Naive thymus-derived CD4-positive, alpha-beta T cell (primary cell): ENCODE data around the gene TMEM187. TPM values are rescaled to one million over a fixed set of nuclear protein-coding genes. Genes with fewer than 3 reads are reported as not detected.

ENCODE experiments used
- ATAC-seq: fragments of 150-1000 bp; cut with Tn5 transposase; 2 replicates; pipeline ENCODE4 v1.10.0; 2021; ENCODE audit warnings: mild to moderate bottlenecking, moderate library complexity
- CTCF ChIA-PET: fragments of 350-600 bp; sonication (Branson Sonifier 250); formaldehyde crosslinking; loops from one replicate; lab custom pipeline; 2021; ENCODE audit warnings: antibody characterized with exemption; lab: Charles Lee
- POLR2A ChIA-PET: fragments of 350-600 bp; sonication (Branson Sonifier 250); formaldehyde crosslinking; loops from one replicate; lab custom pipeline; 2021; ENCODE audit warnings: antibody characterized with exemption, inconsistent platforms; lab: Charles Lee
- DNase-seq, 9 donors: peaks; one replicate each; pipeline versions ENCODE4 v3.0.0 to v3.0.0-alpha.2; 2020 to 2022; ENCODE audit warnings: mixed read lengths in 1 of 9
- H3K27ac ChIP-seq: one replicate; pipeline ENCODE4 v1.7.0; 2013; ENCODE audit warnings: mild to moderate bottlenecking, low read depth, low read length, moderate library complexity
- H3K27me3 ChIP-seq, 2 donors: one replicate each; pipeline ENCODE4 v1.7.0; 2013; ENCODE audit warnings: low read length in 2 of 2, mild to moderate bottlenecking in 2 of 2, moderate library complexity in 2 of 2; ENCODE audit not compliant: control insufficient read depth in 2 of 2, insufficient read depth in 2 of 2
- H3K36me3 ChIP-seq, 3 experiments: 1 replicate in 2 of 3; 2 replicates in 1 of 3; pipeline ENCODE4 v1.7.0; 2013; ENCODE audit warnings: low read length in 3 of 3, mild to moderate bottlenecking in 3 of 3, moderate library complexity in 1 of 3; ENCODE audit not compliant: insufficient read depth in 3 of 3, control insufficient read depth in 2 of 3
- H3K4me1 ChIP-seq, 2 donors: one replicate each; pipeline ENCODE4 v1.7.0; 2013; ENCODE audit warnings: low read length in 2 of 2, mild to moderate bottlenecking in 2 of 2, moderate library complexity in 1 of 2; ENCODE audit not compliant: control insufficient read depth in 2 of 2, insufficient read depth in 2 of 2
- H3K4me3 ChIP-seq: 2 replicates; pipeline ENCODE4 v1.7.0; 2013; ENCODE audit warnings: mild to moderate bottlenecking, low read length
- H3K9me3 ChIP-seq, 3 experiments: 1 replicate in 2 of 3; 2 replicates in 1 of 3; pipeline ENCODE4 v1.7.0; 2013; ENCODE audit warnings: low read length in 3 of 3; ENCODE audit not compliant: control insufficient read depth in 2 of 3
- H3K27ac Mint-ChIP-seq, 9 donors: one replicate each; pipeline ENCODE4 v1.8.0; 2020 to 2022; ENCODE audit warnings: mixed read lengths in 9 of 9, mild to moderate bottlenecking in 8 of 9, moderate library complexity in 5 of 9, inconsistent platforms in 2 of 9
- H3K27me3 Mint-ChIP-seq, 5 donors: one replicate each; pipeline ENCODE4 v1.8.0; 2021 to 2022; ENCODE audit warnings: mixed read lengths in 5 of 5, mild to moderate bottlenecking in 1 of 5
- H3K36me3 Mint-ChIP-seq, 5 donors: one replicate each; pipeline ENCODE4 v1.8.0; 2020 to 2022; ENCODE audit warnings: mixed read lengths in 5 of 5, mild to moderate bottlenecking in 3 of 5, inconsistent platforms in 1 of 5
- H3K4me1 Mint-ChIP-seq, 7 donors: one replicate each; pipeline ENCODE4 v1.8.0; 2020 to 2022; ENCODE audit warnings: mixed read lengths in 7 of 7, mild to moderate bottlenecking in 3 of 7, inconsistent platforms in 1 of 7
- H3K4me3 Mint-ChIP-seq, 10 donors: one replicate each; pipeline ENCODE4 v1.8.0; 2020 to 2022; ENCODE audit warnings: mild to moderate bottlenecking in 10 of 10, mixed read lengths in 10 of 10, moderate library complexity in 6 of 10, inconsistent platforms in 2 of 10
- H3K9me3 Mint-ChIP-seq, 11 donors: one replicate each; pipeline ENCODE4 v1.8.0; 2020 to 2022; ENCODE audit warnings: mixed read lengths in 11 of 11, mild to moderate bottlenecking in 4 of 11, inconsistent platforms in 1 of 11, moderate library complexity in 1 of 11
- intact Hi-C, 2 donors: fragments of 100-400 bp; cut with micrococcal nuclease; formaldehyde crosslinking; loops; one replicate each; pipeline ENCODE4 v1.15.1; 2023
- polyA plus RNA-seq, 2 donors: library from polyadenylated mRNA; unstranded; fragments of 300-500 nt; fragmentation: Illumina TruSeq; gene quantifications; one replicate each; pipeline ENCODE4 v1.2.3, GENCODE V29; 2021
- total RNA-seq, 6 experiments: library from RNA in 5 of 6; stranded (reverse) in 5 of 6; gene quantifications; 1 replicate in 5 of 6; 2 replicates in 1 of 6; pipeline ENCODE4 v1.2.3 and lab custom pipeline; 2021 to 2026

TMEM187 gene
- total and polyA plus RNA-seq, 7 experiments from 2014 or later: 1.4 to 22.7 (median 10.0) TPM

DNA sequence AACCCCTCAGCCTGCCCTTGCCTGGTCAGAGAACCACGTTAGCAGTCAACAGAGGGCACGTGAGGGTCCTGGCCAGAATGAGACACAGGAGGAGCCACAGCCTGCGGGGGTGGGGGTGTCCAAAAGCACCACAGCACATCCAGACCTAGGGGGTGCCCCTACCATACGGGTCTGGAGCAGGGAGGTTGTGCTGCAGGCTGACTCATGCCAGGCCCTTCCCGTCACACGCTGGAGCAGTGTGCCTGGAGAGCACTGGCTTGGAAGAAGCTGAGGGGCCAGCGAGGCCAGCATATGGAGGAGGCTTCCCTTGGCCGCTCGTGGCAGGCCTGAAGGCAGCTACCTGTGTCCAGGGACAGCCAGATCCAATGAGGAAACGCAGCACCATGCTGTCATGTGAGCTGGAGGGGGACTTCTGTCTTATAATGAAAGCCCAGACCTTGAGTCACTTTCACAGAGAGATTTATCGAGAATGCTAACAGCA lies 48.6 kb downstream of the TMEM187 start:
- no peaks in the 10 kb centered on the region for H3K27me3 ChIP-seq
- CTCF ChIA-PET: interaction anchor here (0.7 kb wide), 1 partner anchor 259 kb away, joined by 4 read pairs; no protein-coding TSS in a partner anchor
- POLR2A ChIA-PET: interaction anchor here (1.8 to 2.8 kb wide), 3 partner anchors 21 to 53 kb away, joined by 4 to 10 read pairs (median 7); no protein-coding TSS in a partner anchor
- H3K27ac Mint-ChIP-seq: peak overlapping the region in 5 of 9 donors; percentile 21 to 92 (median 58)
- no peak overlapping the region for H3K4me3 ChIP-seq
- H3K4me1 ChIP-seq: peaks cover 4 to 6% of the 10 kb centered on the region in 2 donors
- peak overlapping the region; percentile 85 for H3K27ac ChIP-seq
- peaks cover 0 to 12% (median 0%) of the 10 kb centered on the region in 3 experiments for H3K36me3 ChIP-seq
- no peaks in the 10 kb centered on the region for H3K9me3 Mint-ChIP-seq
- H3K4me1 Mint-ChIP-seq: peaks cover 0 to 11% (median 6%) of the 10 kb centered on the region in 7 donors
- DNase-seq (no peak), ATAC-seq (peak; percentile 29)
- intact Hi-C loops: loop anchor here in 1 of 2 donors (2.0 to 5.0 kb wide), 2 partner anchors 48 to 76 kb away; partner anchors contain the start of genes MECP2 and TMEM187
- peak overlapping the region in 4 of 10 donors; percentile 16 to 93 (median 87) for H3K4me3 Mint-ChIP-seq
- no peaks in the 10 kb centered on the region for H3K27me3 Mint-ChIP-seq
- no peaks in the 10 kb centered on the region for H3K9me3 ChIP-seq
- H3K36me3 Mint-ChIP-seq: peaks cover 0 to 7% (median 0%) of the 10 kb centered on the region in 5 donors

DNA sequence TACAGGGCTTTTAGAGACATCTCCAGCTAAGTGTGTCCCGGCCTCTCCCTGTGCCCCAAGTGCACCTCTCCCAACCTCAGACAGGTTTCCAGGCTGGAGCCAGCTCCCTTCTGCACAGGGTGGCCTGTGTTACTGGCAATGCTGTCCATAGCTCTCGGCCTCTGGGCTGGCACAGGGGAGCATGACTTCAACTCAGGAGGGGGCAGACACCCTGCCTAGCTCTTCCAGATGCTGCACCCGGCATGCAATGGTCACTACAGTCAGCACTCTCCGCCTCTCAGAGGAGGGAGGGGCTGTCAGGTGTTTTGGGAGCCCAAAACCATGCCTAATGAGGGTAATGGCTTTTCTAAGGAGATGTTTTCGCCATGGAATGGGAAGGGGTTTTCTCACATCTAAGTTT lies 49.6 kb downstream of the TMEM187 start:
- Mint-ChIP-seq H3K9me3 (no peaks in the 10 kb centered on the region), H3K36me3 (peaks cover 0 to 7% (median 0%) of the 10 kb centered on the region in 5 donors), H3K27ac (peak overlapping the region in 2 of 9 donors; percentile 4 to 28), H3K27me3 (no peaks in the 10 kb centered on the region), H3K4me1 (peaks cover 0 to 11% (median 6%) of the 10 kb centered on the region in 7 donors), H3K4me3 (no peak overlapping the region)
- Histone ChIP-seq H3K9me3 (no peaks in the 10 kb centered on the region), H3K27ac (no peak overlapping the region), H3K27me3 (no peaks in the 10 kb centered on the region), H3K4me3 (no peak overlapping the region), H3K36me3 (peaks cover 0 to 11% (median 0%) of the 10 kb centered on the region in 3 experiments), H3K4me1 (peaks cover 4 to 6% of the 10 kb centered on the region in 2 donors)
- intact Hi-C loops: loop anchor here in 1 of 2 donors (5.0 kb wide), 1 partner anchor 75 kb away; the partner anchor contains the start of gene MECP2
- POLR2A ChIA-PET: interaction anchor here (1.0 to 2.8 kb wide), 3 partner anchors 10 to 41 kb away, joined by 3 to 7 read pairs (median 4); no protein-coding TSS in a partner anchor
- DNase-seq (no peak), ATAC-seq (no peak)
- CTCF ChIA-PET: interaction anchor here (0.7 kb wide), 1 partner anchor 227 kb away, joined by 3 read pairs; the partner anchor contains the start of gene SSR4

- ChIA-PET CTCF (interaction anchor here (1.2 kb wide), 1 partner anchor 10 kb away, joined by 3 read pairs; no protein-coding TSS in a partner anchor), POLR2A (interaction anchor here (0.6 kb wide), 1 partner anchor 280 kb away, joined by 4 read pairs; no protein-coding TSS in a partner anchor)
- Histone ChIP-seq H3K9me3 (no peaks in the 10 kb centered on the region), H3K4me3 (no peak overlapping the region), H3K4me1 (peaks cover 4 to 6% of the 10 kb centered on the region in 2 donors), H3K27me3 (no peaks in the 10 kb centered on the region), H3K27ac (no peak overlapping the region), H3K36me3 (peaks cover 0 to 13% (median 0%) of the 10 kb centered on the region in 3 experiments)
- Mint-ChIP-seq H3K4me3 (no peak overlapping the region), H3K4me1 (peaks cover 0 to 15% (median 9%) of the 10 kb centered on the region in 7 donors), H3K27ac (peak overlapping the region in 8 of 9 donors; percentile 10 to 72 (median 36)), H3K36me3 (peaks cover 0 to 7% (median 0%) of the 10 kb centered on the region in 5 donors), H3K9me3 (no peaks in the 10 kb centered on the region), H3K27me3 (no peaks in the 10 kb centered on the region)
- intact Hi-C loops: loop anchor here in 1 of 2 donors (5.0 kb wide), 1 partner anchor 74 kb away; the partner anchor contains the start of gene MECP2
- DNase-seq: no peak
- no peak for ATAC-seq
Observed at GRCh38 chrX:154023276-154024000, 50.9 kb downstream of the TMEM187 start.

- H3K9me3 ChIP-seq: no peaks in the 10 kb centered on the region
- H3K27me3 ChIP-seq: no peaks in the 10 kb centered on the region
- ATAC-seq (no peak), DNase-seq (no peak)
- Mint-ChIP-seq H3K27me3 (no peaks in the 10 kb centered on the region), H3K9me3 (peaks cover 0 to 1% (median 0%) of the 10 kb centered on the region in 11 donors), H3K4me3 (no peak overlapping the region), H3K4me1 (peaks cover 0 to 21% (median 6%) of the 10 kb centered on the region in 7 donors), H3K36me3 (peaks cover 0 to 4% (median 0%) of the 10 kb centered on the region in 5 donors), H3K27ac (no peak overlapping the region)
- H3K4me3 ChIP-seq: no peak overlapping the region
- intact Hi-C loops: loop anchor here in 1 of 2 donors (5.0 kb wide), 1 partner anchor 73 kb away; the partner anchor contains the start of gene MECP2
- H3K4me1 ChIP-seq: peaks cover 4 to 6% of the 10 kb centered on the region in 2 donors
- CTCF ChIA-PET: no interaction called here
- POLR2A ChIA-PET: interaction anchor here (0.6 kb wide), 1 partner anchor 279 kb away, joined by 4 read pairs; no protein-coding TSS in a partner anchor
- peaks cover 0 to 15% (median 0%) of the 10 kb centered on the region in 3 experiments for H3K36me3 ChIP-seq
- no peak overlapping the region for H3K27ac ChIP-seq
Observed at GRCh38 chrX:154024271-154024670, 51.7 kb downstream of the TMEM187 start.

DNA sequence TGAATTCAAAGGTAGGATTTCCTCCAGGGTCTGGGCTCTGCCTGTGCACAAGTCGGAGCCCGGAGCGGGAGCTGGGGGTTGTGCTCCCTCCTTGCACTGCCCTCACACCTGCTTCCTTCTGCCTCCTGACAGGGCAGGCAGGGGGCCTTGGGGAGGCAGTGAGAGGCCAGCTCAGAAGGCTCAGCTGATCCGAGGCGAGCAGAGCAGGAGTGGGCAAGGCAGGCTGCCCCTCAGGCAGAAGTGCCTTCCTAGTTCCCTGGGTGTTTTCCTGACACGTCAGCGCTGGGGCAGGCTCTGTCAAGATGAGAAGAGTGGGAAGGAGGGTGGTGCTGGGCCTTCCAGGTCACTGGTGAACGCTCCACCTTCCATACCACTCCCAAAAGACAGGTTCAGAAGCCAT lies 52.7 kb downstream of the TMEM187 start:
- H3K27ac ChIP-seq: no peak overlapping the region
- H3K9me3 ChIP-seq: no peaks in the 10 kb centered on the region
- peaks cover 4 to 6% of the 10 kb centered on the region in 2 donors for H3K4me1 ChIP-seq
- Mint-ChIP-seq H3K4me3 (no peak overlapping the region), H3K36me3 (peaks cover 0 to 2% (median 0%) of the 10 kb centered on the region in 5 donors), H3K27me3 (no peaks in the 10 kb centered on the region), H3K9me3 (peaks cover 0 to 1% (median 0%) of the 10 kb centered on the region in 11 donors), H3K4me1 (peaks cover 0 to 20% (median 6%) of the 10 kb centered on the region in 7 donors), H3K27ac (no peak overlapping the region)
- no peaks in the 10 kb centered on the region for H3K27me3 ChIP-seq
- no peak overlapping the region for H3K4me3 ChIP-seq
- POLR2A ChIA-PET: no interaction called here
- intact Hi-C loops: no loop called here
- DNase-seq (no peak), ATAC-seq (no peak)
- CTCF ChIA-PET: no interaction called here
- peaks cover 0 to 24% (median under 1%) of the 10 kb centered on the region in 3 experiments for H3K36me3 ChIP-seq
